Mammary epithelial cell (primary cell): ENCODE data around the gene F12.

Source experiments
- EZH2 ChIP-seq: IDR thresholded peaks from 2 replicates; pipeline ENCODE4 v1.6.1; 2012; ENCODE audit warnings: low read length, inconsistent platforms, borderline replicate concordance
- TF ChIP-seq, protein P1 (sequence below), 2 donors: IDR thresholded peaks in 1 of 2; conservative IDR thresholded peaks in 1 of 2; 2 replicates each; pipeline ENCODE4 v1.5.1; 2011 to 2012; ENCODE audit warnings: inconsistent platforms in 2 of 2, low read length in 2 of 2, mild to moderate bottlenecking in 2 of 2, control low read depth in 1 of 2, low read depth in 1 of 2; ENCODE audit not compliant: insufficient read depth in 1 of 2; ENCODE audit errors: extremely low read depth in 1 of 2

GRCh38 chr5:177438468-177438867 lies 29.1 kb upstream of the F12 start:
- TF ChIP-seq, protein P1, sequence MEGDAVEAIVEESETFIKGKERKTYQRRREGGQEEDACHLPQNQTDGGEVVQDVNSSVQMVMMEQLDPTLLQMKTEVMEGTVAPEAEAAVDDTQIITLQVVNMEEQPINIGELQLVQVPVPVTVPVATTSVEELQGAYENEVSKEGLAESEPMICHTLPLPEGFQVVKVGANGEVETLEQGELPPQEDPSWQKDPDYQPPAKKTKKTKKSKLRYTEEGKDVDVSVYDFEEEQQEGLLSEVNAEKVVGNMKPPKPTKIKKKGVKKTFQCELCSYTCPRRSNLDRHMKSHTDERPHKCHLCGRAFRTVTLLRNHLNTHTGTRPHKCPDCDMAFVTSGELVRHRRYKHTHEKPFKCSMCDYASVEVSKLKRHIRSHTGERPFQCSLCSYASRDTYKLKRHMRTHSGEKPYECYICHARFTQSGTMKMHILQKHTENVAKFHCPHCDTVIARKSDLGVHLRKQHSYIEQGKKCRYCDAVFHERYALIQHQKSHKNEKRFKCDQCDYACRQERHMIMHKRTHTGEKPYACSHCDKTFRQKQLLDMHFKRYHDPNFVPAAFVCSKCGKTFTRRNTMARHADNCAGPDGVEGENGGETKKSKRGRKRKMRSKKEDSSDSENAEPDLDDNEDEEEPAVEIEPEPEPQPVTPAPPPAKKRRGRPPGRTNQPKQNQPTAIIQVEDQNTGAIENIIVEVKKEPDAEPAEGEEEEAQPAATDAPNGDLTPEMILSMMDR (conservative IDR thresholded peaks at IDR 0.05 in 1 of 2, IDR thresholded peaks at IDR 0.05 in 1 of 2; ENCODE audit: extremely low read depth in 1 of 2, insufficient read depth in 1 of 2, low read depth in 1 of 2, low read length in 2 of 2) = no peak
- TF ChIP-seq EZH2 = no peak
